ENCODE results near the gene MICAL3.

DNA sequence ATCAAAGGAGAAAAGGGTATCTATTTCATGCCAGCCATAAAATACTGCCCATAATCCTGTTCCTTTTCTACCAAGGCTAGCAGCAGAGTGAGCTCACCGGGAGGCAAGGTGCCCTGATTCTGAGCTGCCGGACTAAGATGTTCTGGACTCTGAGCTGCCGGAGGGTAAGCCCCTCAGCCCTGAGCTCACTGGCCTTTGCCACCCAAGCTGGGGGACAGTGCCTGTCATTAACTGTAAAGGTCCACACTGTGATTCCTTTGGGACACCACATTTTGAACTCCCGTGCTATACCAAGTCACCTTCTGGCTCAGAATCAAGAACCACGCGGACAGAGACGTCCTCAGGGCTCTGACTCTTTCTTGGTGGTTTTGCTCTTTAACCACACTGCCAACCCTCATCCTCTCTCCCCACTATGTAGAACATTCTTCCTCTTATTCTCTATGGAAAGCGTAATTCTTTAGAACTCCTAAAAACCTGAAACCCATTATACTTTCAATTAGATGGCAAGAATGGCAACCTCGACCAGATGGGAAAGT lies 161.6 kb downstream of the MICAL3 start:
- no peak for TF ChIP-seq POLR2A (IDR thresholded peaks at IDR 0.05)
- TF ChIP-seq, protein P1, sequence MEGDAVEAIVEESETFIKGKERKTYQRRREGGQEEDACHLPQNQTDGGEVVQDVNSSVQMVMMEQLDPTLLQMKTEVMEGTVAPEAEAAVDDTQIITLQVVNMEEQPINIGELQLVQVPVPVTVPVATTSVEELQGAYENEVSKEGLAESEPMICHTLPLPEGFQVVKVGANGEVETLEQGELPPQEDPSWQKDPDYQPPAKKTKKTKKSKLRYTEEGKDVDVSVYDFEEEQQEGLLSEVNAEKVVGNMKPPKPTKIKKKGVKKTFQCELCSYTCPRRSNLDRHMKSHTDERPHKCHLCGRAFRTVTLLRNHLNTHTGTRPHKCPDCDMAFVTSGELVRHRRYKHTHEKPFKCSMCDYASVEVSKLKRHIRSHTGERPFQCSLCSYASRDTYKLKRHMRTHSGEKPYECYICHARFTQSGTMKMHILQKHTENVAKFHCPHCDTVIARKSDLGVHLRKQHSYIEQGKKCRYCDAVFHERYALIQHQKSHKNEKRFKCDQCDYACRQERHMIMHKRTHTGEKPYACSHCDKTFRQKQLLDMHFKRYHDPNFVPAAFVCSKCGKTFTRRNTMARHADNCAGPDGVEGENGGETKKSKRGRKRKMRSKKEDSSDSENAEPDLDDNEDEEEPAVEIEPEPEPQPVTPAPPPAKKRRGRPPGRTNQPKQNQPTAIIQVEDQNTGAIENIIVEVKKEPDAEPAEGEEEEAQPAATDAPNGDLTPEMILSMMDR (IDR thresholded peaks at IDR 0.05) = no peak
